ENCODE measurements around the gene STING1.
"Not testable (repeated sequence)": the region's sequence is repeated elsewhere in the genome, so short reads cannot be mapped to it uniquely, and the experiment has no call there.

STING1 gene

GRCh38 chr5:139482050-139482889 is at the start of gene STING1:
Gene STING1 (minus strand): TSS chr5:139482758. CDS start chr5:139481704, 1,054 bp downstream.
- peaks cover 37% of the 10 kb centered on the region for H3K4me1 ChIP-seq (ENCODE audit: insufficient read depth, low read length)
- DNase-seq (peak; percentile 91), ATAC-seq (ENCODE audit: insufficient read depth, low read depth) (peak; percentile 79)
- peak within 1 kb of the TSS; percentile 87 for H3K4me2 ChIP-seq (ENCODE audit: insufficient read depth, low read length)
- H3K27me3 ChIP-seq (ENCODE audit: insufficient read depth, low read length, poor library complexity), result no peaks in the 10 kb centered on the region
- TF ChIP-seq EZH2 (IDR thresholded peaks at IDR 0.05; ENCODE audit: borderline replicate concordance, low read depth, low read length, severe bottlenecking) (no peak), CTCF (IDR thresholded peaks at IDR 0.05; ENCODE audit: borderline replicate concordance, extremely low read depth, low read length, poor library complexity, severe bottlenecking) (no peak)
- no peaks in the 10 kb centered on the region for H3K79me2 ChIP-seq (ENCODE audit: insufficient read depth, low read length)
- H3K36me3 ChIP-seq (ENCODE audit: insufficient read depth, low read length), result no peaks in the 10 kb centered on the region
- peak within 1 kb of the TSS; percentile 96 for H3K27ac ChIP-seq (ENCODE audit: low read length)
- H3K9ac ChIP-seq (ENCODE audit: low read depth, low read length), result peak within 1 kb of the TSS; percentile 61
- H2AFZ ChIP-seq (ENCODE audit: low read depth, low read length), result peak within 1 kb of the TSS; percentile 52
- no peaks in the 10 kb centered on the region for H4K20me1 ChIP-seq (ENCODE audit: insufficient read depth, low read length)
- H3K9me3 ChIP-seq (ENCODE audit: insufficient read depth, low read length, severe bottlenecking), result no peaks in the 10 kb centered on the region
- H3K4me3 ChIP-seq (ENCODE audit: low read depth in 1 of 2, low read length in 2 of 2), result peak within 1 kb of the TSS; percentile 10 to 53; a peak in 3 of 4 replicates

GRCh38 chr5:139531772-139532169 is 49.2 kb upstream of the STING1 start:
- DNase-seq (no peak), ATAC-seq (ENCODE audit: insufficient read depth, low read depth) (no peak)
- Histone ChIP-seq H3K27ac (ENCODE audit: low read length) (no peak overlapping the region), H3K36me3 (ENCODE audit: insufficient read depth, low read length) (no peaks in the 10 kb centered on the region), H3K4me1 (ENCODE audit: insufficient read depth, low read length) (no peaks in the 10 kb centered on the region), H3K4me3 (ENCODE audit: low read depth in 1 of 2, low read length in 2 of 2) (no peak overlapping the region), H3K79me2 (ENCODE audit: insufficient read depth, low read length) (no peaks in the 10 kb centered on the region), H3K4me2 (ENCODE audit: insufficient read depth, low read length) (no peak overlapping the region), H3K9ac (ENCODE audit: low read depth, low read length) (no peak overlapping the region), H4K20me1 (ENCODE audit: insufficient read depth, low read length) (no peaks in the 10 kb centered on the region), H2AFZ (ENCODE audit: low read depth, low read length) (no peak overlapping the region), H3K9me3 (ENCODE audit: insufficient read depth, low read length, severe bottlenecking) (no peaks in the 10 kb centered on the region), H3K27me3 (ENCODE audit: insufficient read depth, low read length, poor library complexity) (no peaks in the 10 kb centered on the region)
- TF ChIP-seq EZH2 (IDR thresholded peaks at IDR 0.05; ENCODE audit: borderline replicate concordance, low read depth, low read length, severe bottlenecking) (no peak), CTCF (IDR thresholded peaks at IDR 0.05; ENCODE audit: borderline replicate concordance, extremely low read depth, low read length, poor library complexity, severe bottlenecking) (no peak)

- H3K9me3 ChIP-seq (ENCODE audit: insufficient read depth, low read length, severe bottlenecking); H3K9ac ChIP-seq (ENCODE audit: low read depth, low read length); H3K4me1 ChIP-seq (ENCODE audit: insufficient read depth, low read length); H3K27me3 ChIP-seq (ENCODE audit: insufficient read depth, low read length, poor library complexity); H4K20me1 ChIP-seq (ENCODE audit: insufficient read depth, low read length); H3K4me2 ChIP-seq (ENCODE audit: insufficient read depth, low read length); ATAC-seq (ENCODE audit: insufficient read depth, low read depth); DNase-seq; H3K27ac ChIP-seq (ENCODE audit: low read length); H2AFZ ChIP-seq (ENCODE audit: low read depth, low read length); H3K4me3 ChIP-seq (ENCODE audit: low read depth in 1 of 2, low read length in 2 of 2); H3K36me3 ChIP-seq (ENCODE audit: insufficient read depth, low read length); H3K79me2 ChIP-seq (ENCODE audit: insufficient read depth, low read length): not testable (repeated sequence)
These were observed 47.5 kb upstream of the STING1 start for GRCh38 chr5:139530079-139530478.

GRCh38 chr5:139528695-139529094 is 46.1 kb upstream of the STING1 start:
- H3K79me2 ChIP-seq (ENCODE audit: insufficient read depth, low read length); DNase-seq; H4K20me1 ChIP-seq (ENCODE audit: insufficient read depth, low read length); H3K36me3 ChIP-seq (ENCODE audit: insufficient read depth, low read length); H3K27me3 ChIP-seq (ENCODE audit: insufficient read depth, low read length, poor library complexity); H3K9ac ChIP-seq (ENCODE audit: low read depth, low read length); H3K4me2 ChIP-seq (ENCODE audit: insufficient read depth, low read length); H3K4me1 ChIP-seq (ENCODE audit: insufficient read depth, low read length); H3K27ac ChIP-seq (ENCODE audit: low read length); ATAC-seq (ENCODE audit: insufficient read depth, low read depth); H2AFZ ChIP-seq (ENCODE audit: low read depth, low read length); H3K4me3 ChIP-seq (ENCODE audit: low read depth in 1 of 2, low read length in 2 of 2); H3K9me3 ChIP-seq (ENCODE audit: insufficient read depth, low read length, severe bottlenecking): not testable (repeated sequence)

- not testable (repeated sequence) for H3K4me2 ChIP-seq (ENCODE audit: insufficient read depth, low read length); H3K27ac ChIP-seq (ENCODE audit: low read length); H3K27me3 ChIP-seq (ENCODE audit: insufficient read depth, low read length, poor library complexity); H4K20me1 ChIP-seq (ENCODE audit: insufficient read depth, low read length); H3K4me1 ChIP-seq (ENCODE audit: insufficient read depth, low read length); H3K9me3 ChIP-seq (ENCODE audit: insufficient read depth, low read length, severe bottlenecking); H3K9ac ChIP-seq (ENCODE audit: low read depth, low read length); H3K4me3 ChIP-seq (ENCODE audit: low read depth in 1 of 2, low read length in 2 of 2); ATAC-seq (ENCODE audit: insufficient read depth, low read depth); H2AFZ ChIP-seq (ENCODE audit: low read depth, low read length); DNase-seq; H3K79me2 ChIP-seq (ENCODE audit: insufficient read depth, low read length); H3K36me3 ChIP-seq (ENCODE audit: insufficient read depth, low read length)
These were observed 45.4 kb upstream of the STING1 start for GRCh38 chr5:139527896-139528467.

- ATAC-seq (ENCODE audit: insufficient read depth, low read depth); H3K4me2 ChIP-seq (ENCODE audit: insufficient read depth, low read length); H3K9ac ChIP-seq (ENCODE audit: low read depth, low read length); H3K79me2 ChIP-seq (ENCODE audit: insufficient read depth, low read length); H2AFZ ChIP-seq (ENCODE audit: low read depth, low read length); H3K4me1 ChIP-seq (ENCODE audit: insufficient read depth, low read length); H4K20me1 ChIP-seq (ENCODE audit: insufficient read depth, low read length); H3K27ac ChIP-seq (ENCODE audit: low read length); H3K9me3 ChIP-seq (ENCODE audit: insufficient read depth, low read length, severe bottlenecking); H3K27me3 ChIP-seq (ENCODE audit: insufficient read depth, low read length, poor library complexity); H3K36me3 ChIP-seq (ENCODE audit: insufficient read depth, low read length); DNase-seq; H3K4me3 ChIP-seq (ENCODE audit: low read depth in 1 of 2, low read length in 2 of 2): not testable (repeated sequence)
These were observed 44.5 kb upstream of the STING1 start for GRCh38 chr5:139527090-139527470.
